ENCODE data around the gene FLOT1. TPM values are rescaled to one million over a fixed set of nuclear protein-coding genes. Genes with fewer than 3 reads are reported as not detected.

FLOT1 gene
- total and polyA plus RNA-seq, 2 of the 13 experiments (the other 11 are each of a cell fraction or from before 2014, with no cell fraction given), result 82.3 to 130 TPM

DNA sequence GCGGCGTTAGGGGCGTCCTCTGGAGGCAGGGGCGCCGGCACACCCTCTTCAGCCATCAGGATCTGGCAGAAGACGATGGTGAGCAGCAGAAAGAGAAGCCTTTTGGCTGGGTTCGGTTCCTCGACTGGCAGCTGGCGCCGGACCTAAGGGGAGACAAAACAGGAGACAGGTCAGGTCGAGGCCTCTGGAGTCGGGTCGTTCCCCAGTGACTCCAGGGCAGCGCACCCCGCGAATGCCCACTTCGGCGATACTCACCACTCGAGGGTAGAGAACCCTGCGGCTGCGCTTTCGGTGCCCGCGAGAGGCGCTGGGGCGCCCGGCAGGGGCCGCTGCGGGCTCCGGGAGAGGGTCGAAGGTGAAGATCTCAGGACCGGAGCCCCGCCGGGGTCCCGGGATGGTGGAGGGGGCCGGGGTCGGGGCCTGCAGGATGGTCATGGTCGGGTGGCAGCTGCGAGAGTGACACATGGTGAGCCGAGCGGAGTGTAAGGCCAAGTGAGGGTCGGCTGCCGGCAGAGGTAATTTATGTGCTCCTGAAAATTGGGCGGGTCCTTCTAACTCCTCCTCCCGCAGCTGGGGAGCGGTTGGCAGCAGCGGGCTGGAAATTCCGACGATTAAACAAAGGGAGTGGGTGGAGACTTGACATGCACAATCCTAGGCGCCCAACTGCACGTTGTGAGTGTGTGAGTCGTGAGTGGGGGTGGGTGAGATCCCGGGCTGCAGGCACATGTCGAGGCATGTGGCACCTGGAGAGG is 1.7 kb upstream of the FLOT1 start, which contains the start of gene IER3 (continued):
- TF ChIP-seq HNRNPK (IDR thresholded peaks at IDR 0.05; ENCODE audit: low read depth, low read length, poor library complexity, severe bottlenecking) (peak; percentile 95), CHD2 (IDR thresholded peaks at IDR 0.05; ENCODE audit: low read depth, low read length) (peak; percentile 23; the same call in 1 of the 2 replicates), ZNF30 (CRISPR knock-in tag; IDR thresholded peaks at IDR 0.05) (no peak), ZNF580 (CRISPR knock-in tag; IDR thresholded peaks at IDR 0.05; ENCODE audit: borderline replicate concordance, low read depth) (peak; percentile 95; the same call in 1 of the 2 replicates), KLF6 (CRISPR knock-in tag; IDR thresholded peaks at IDR 0.05) (peak; percentile 90), MEIS1 (CRISPR knock-in tag; IDR thresholded peaks at IDR 0.05; ENCODE audit: borderline replicate concordance) (0 out of 2 replicates have a peak, but pooled peaks have one; percentile 43), POLR2AphosphoS2 (IDR thresholded peaks at IDR 0.05; ENCODE audit: low read depth, low read length) (peak; percentile 90; the same call in 1 of the 2 replicates), ZNF740 (CRISPR knock-in tag; IDR thresholded peaks at IDR 0.05) (no peak), HNF4A (CRISPR knock-in tag; IDR thresholded peaks at IDR 0.05) (no peak), SSRP1 (CRISPR knock-in tag; IDR thresholded peaks at IDR 0.05) (no peak), POLR2AphosphoS5 (IDR thresholded peaks at IDR 0.05; ENCODE audit: low read depth, low read length) (peak; percentile 100), ZNF841 (CRISPR knock-in tag; IDR thresholded peaks at IDR 0.05; ENCODE audit: borderline replicate concordance) (no peak; the same call in 1 of the 2 replicates), SP4 (CRISPR knock-in tag; IDR thresholded peaks at IDR 0.05) (peak; percentile 81), ONECUT2 (CRISPR knock-in tag; IDR thresholded peaks at IDR 0.05) (no peak), LRRFIP1 (CRISPR knock-in tag; conservative IDR thresholded peaks at IDR 0.05) (peak; percentile 69; the same call in 1 of the 2 replicates), ATRX (CRISPR knock-in tag; IDR thresholded peaks at IDR 0.05; ENCODE audit: borderline replicate concordance) (no peak), ZBTB38 (CRISPR knock-in tag; IDR thresholded peaks at IDR 0.05) (no peak; the same call in 1 of the 2 replicates), ZBTB14 (CRISPR knock-in tag; IDR thresholded peaks at IDR 0.05) (no peak; the same call in 1 of the 2 replicates), ZNF350 (CRISPR knock-in tag; IDR thresholded peaks at IDR 0.05; ENCODE audit: borderline replicate concordance, low read depth) (peak; percentile 74; the same call in 1 of the 2 replicates), ASH2L (IDR thresholded peaks at IDR 0.05; ENCODE audit: insufficient read length, low read depth, low read length) (no peak)
- TF ChIP-seq, protein P1, sequence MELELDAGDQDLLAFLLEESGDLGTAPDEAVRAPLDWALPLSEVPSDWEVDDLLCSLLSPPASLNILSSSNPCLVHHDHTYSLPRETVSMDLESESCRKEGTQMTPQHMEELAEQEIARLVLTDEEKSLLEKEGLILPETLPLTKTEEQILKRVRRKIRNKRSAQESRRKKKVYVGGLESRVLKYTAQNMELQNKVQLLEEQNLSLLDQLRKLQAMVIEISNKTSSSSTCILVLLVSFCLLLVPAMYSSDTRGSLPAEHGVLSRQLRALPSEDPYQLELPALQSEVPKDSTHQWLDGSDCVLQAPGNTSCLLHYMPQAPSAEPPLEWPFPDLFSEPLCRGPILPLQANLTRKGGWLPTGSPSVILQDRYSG (CRISPR knock-in tag; IDR thresholded peaks at IDR 0.05), result no peak
